Esophagus mucosa (tissue), 1 donor: ENCODE results near the gene PTPRT. TPM values are rescaled to one million over a fixed set of nuclear protein-coding genes. Genes with fewer than 3 reads are reported as not detected.

Experiments used
- ATAC-seq: fragments of 200-7000 bp; cut with Tn5 transposase; one replicate; pipeline ENCODE4 v1.9.1; 2020
- total RNA-seq: library from RNA; stranded (reverse); gene quantifications from one replicate; pipeline ENCODE4 v1.2.4, GENCODE V29; 2023
- donor health status: DM: yes; HTN: yes; CAD: no.

PTPRT gene
- total RNA-seq, 1 donor from 2014 or later: 0.08 TPM

- no peak for ATAC-seq
Observed at GRCh38 chr20:42530191-42530590, 659.5 kb downstream of the PTPRT start.

GRCh38 chr20:42524058-42524457, 665.6 kb downstream of the PTPRT start:
- ATAC-seq: no peak

- ATAC-seq: no peak
Observed at GRCh38 chr20:42516692-42517091, 673.0 kb downstream of the PTPRT start.

- no peak for ATAC-seq
Observed at GRCh38 chr20:42510686-42511085, 679.0 kb downstream of the PTPRT start.

- no peak for ATAC-seq
Observed at GRCh38 chr20:42507874-42508273, 681.8 kb downstream of the PTPRT start.

- ATAC-seq: no peak
Observed at GRCh38 chr20:42506397-42506796, 683.3 kb downstream of the PTPRT start.

- no peak for ATAC-seq
Observed at GRCh38 chr20:42502591-42502990, 687.1 kb downstream of the PTPRT start.

GRCh38 chr20:42496595-42496994, 693.1 kb downstream of the PTPRT start:
- no peak for ATAC-seq

GRCh38 chr20:42494290-42494689, 695.4 kb downstream of the PTPRT start:
- no peak for ATAC-seq

- ATAC-seq: no peak
Observed at GRCh38 chr20:42493001-42493400, 696.7 kb downstream of the PTPRT start.

- no peak for ATAC-seq
Observed at GRCh38 chr20:42492290-42492689, 697.4 kb downstream of the PTPRT start.

GRCh38 chr20:42485556-42485955, 704.1 kb downstream of the PTPRT start:
- no peak for ATAC-seq

- no peak for ATAC-seq
Observed at GRCh38 chr20:42484790-42485375, 704.8 kb downstream of the PTPRT start.

GRCh38 chr20:42484335-42484734, 705.4 kb downstream of the PTPRT start:
- no peak for ATAC-seq

GRCh38 chr20:42483730-42484303, 705.9 kb downstream of the PTPRT start:
- ATAC-seq: no peak

- ATAC-seq: no peak
Observed at GRCh38 chr20:42482808-42483207, 706.9 kb downstream of the PTPRT start.

GRCh38 chr20:42475773-42476172, 713.9 kb downstream of the PTPRT start:
- no peak for ATAC-seq

- ATAC-seq: no peak
Observed at GRCh38 chr20:42474646-42475045, 715.1 kb downstream of the PTPRT start.

- ATAC-seq: no peak
Observed at GRCh38 chr20:42472198-42472597, 717.5 kb downstream of the PTPRT start.

- no peak for ATAC-seq
Observed at GRCh38 chr20:42461965-42462593, 727.6 kb downstream of the PTPRT start.

GRCh38 chr20:42461291-42461690, 728.4 kb downstream of the PTPRT start:
- no peak for ATAC-seq

- no peak for ATAC-seq
Observed at GRCh38 chr20:42447270-42447669, 742.4 kb downstream of the PTPRT start.

GRCh38 chr20:42444799-42445198, 744.9 kb downstream of the PTPRT start:
- no peak for ATAC-seq

GRCh38 chr20:42443200-42443599, 746.5 kb downstream of the PTPRT start:
- no peak for ATAC-seq
